PC-3 (cell line): ENCODE measurements around the gene SOAT2.

Experiments
- CTCF ChIP-seq: fragments of 300-600 bp; sonication (generic); conservative IDR thresholded peaks from 2 replicates; pipeline ENCODE4 v1.5.1; 2017; ENCODE audit warnings: antibody characterized with exemption, low read depth, mild to moderate bottlenecking, low read length
- EZH2 ChIP-seq: fragments of 300-600 bp; sonication (generic); IDR thresholded peaks from one replicate; pipeline ENCODE4 v1.6.1; 2017; ENCODE audit warnings: antibody characterized with exemption, mild to moderate bottlenecking, low read length; ENCODE audit not compliant: unreplicated experiment
- EZH2phosphoT487 ChIP-seq: fragments of 300-600 bp; sonication (generic); IDR thresholded peaks from 2 replicates; pipeline ENCODE4 v1.6.1; 2018; ENCODE audit warnings: mild to moderate bottlenecking, antibody characterized with exemption, low read length, borderline replicate concordance

- TF ChIP-seq CTCF (no peak), EZH2 (no peak), EZH2phosphoT487 (no peak)
Measured at GRCh38 chr12:53131844-53132243, 28.6 kb downstream of the SOAT2 start.
